22Rv1 (cell line): Measurements from ENCODE around the gene RAD52.

Experiments
- ZFX ChIP-seq: fragments of 450-650 bp; IDR thresholded peaks from 2 replicates; pipeline ENCODE4 v1.6.1; 2017; ENCODE audit warnings: antibody characterized with exemption, borderline replicate concordance
- TF ChIP-seq, protein P1 (sequence below): fragments of 450-650 bp; IDR thresholded peaks from 2 replicates; pipeline ENCODE4 v1.5.1; 2017; ENCODE audit warnings: mild to moderate bottlenecking

DNA sequence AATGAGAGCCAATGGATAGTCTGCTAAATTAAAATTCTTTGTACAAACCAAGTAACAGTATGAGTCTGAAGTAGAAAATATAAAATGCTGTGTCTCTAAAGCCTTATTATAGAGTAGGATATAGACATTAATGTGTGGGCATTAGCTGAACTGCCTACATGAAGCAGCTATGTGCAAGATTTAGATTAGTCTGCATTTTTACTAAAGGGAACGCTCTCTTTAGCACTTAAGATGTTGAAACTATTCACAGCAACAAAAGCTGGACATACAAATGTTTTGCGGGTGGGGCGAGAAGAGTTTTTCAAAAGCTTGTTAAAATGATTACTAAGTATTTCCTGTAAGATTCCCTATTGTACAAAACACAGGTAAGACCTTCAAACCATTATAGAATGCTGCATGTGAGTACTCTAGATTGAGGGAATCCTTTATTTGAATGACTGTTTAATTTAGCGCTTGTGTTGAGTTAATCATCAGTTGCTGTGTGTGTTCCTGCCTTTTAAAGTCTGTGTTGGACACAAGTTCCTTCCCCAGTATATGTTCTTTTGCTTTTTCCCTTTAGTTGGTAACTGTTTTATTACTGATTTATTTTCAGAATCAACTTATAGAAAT, 87.1 kb downstream of the RAD52 start:
- TF ChIP-seq, protein P1, sequence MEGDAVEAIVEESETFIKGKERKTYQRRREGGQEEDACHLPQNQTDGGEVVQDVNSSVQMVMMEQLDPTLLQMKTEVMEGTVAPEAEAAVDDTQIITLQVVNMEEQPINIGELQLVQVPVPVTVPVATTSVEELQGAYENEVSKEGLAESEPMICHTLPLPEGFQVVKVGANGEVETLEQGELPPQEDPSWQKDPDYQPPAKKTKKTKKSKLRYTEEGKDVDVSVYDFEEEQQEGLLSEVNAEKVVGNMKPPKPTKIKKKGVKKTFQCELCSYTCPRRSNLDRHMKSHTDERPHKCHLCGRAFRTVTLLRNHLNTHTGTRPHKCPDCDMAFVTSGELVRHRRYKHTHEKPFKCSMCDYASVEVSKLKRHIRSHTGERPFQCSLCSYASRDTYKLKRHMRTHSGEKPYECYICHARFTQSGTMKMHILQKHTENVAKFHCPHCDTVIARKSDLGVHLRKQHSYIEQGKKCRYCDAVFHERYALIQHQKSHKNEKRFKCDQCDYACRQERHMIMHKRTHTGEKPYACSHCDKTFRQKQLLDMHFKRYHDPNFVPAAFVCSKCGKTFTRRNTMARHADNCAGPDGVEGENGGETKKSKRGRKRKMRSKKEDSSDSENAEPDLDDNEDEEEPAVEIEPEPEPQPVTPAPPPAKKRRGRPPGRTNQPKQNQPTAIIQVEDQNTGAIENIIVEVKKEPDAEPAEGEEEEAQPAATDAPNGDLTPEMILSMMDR = no peak
- no peak for TF ChIP-seq ZFX
